ENCODE measurements around the gene KCNJ18. TPM values are rescaled to one million over a fixed set of nuclear protein-coding genes. Genes with fewer than 3 reads are reported as not detected.
"Not testable (repeated sequence)": the region's sequence is repeated elsewhere in the genome, so short reads cannot be mapped to it uniquely, and the experiment has no call there.

KCNJ18 gene
- total RNA-seq, 1 donor from 2014 or later: not detected

DNA sequence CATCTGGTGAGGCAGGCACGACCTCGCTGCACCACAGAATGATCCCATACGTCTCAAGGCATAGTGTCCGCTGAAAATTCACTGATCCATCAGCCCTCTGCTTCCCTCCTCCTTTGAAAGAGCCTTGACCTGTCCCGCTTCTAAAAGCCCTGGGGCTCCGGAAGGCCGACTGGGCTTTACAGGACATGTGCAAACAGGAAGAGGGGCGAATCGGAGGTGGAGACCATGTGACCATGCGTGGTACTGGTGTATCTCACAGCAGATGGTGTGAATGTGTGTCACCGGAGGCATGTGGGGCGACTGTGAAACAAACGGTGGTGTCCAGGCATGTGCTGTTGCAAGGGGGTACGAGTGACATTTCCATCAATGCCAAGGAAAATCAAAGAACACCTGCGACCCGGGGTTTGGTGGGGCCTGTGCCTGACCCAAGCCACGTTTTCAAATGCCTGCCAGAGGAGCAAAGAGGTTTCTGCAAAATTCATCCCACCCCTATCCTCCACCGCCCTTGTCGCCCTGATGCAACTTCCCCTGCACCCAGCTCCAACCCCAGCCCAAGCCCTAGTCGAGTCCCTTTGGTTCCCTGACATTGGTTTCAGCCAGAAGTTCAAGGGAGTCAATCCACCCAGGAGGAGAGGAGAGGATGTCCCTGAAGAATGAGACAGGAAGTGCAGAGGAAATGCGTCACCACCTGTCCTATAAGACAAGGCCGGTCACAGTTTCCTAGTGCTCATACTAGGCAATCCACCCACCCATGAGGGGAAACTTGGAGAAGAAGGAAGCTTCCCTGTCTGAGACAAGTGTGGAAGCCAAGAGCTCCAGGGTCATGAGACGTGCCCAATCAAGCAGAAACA, 5.9 kb upstream of the KCNJ18 start:
- intact Hi-C loops (cut with micrococcal nuclease): no loop called here
- no peaks in the 10 kb centered on the region for H3K4me1 ChIP-seq
- no peak for DNase-seq
- H3K27me3 ChIP-seq (ENCODE audit: low read depth): peaks cover 13% of the 10 kb centered on the region
- no peaks in the 10 kb centered on the region for H3K36me3 ChIP-seq
- H3K9me3 ChIP-seq (replicated peaks): peaks cover 2% of the 10 kb centered on the region
- H3K27ac ChIP-seq (replicated peaks): no peak overlapping the region
- H3K4me3 ChIP-seq: no peak overlapping the region
- TF ChIP-seq CTCF (IDR thresholded peaks at IDR 0.05; ENCODE audit: borderline replicate concordance): no peak

DNA sequence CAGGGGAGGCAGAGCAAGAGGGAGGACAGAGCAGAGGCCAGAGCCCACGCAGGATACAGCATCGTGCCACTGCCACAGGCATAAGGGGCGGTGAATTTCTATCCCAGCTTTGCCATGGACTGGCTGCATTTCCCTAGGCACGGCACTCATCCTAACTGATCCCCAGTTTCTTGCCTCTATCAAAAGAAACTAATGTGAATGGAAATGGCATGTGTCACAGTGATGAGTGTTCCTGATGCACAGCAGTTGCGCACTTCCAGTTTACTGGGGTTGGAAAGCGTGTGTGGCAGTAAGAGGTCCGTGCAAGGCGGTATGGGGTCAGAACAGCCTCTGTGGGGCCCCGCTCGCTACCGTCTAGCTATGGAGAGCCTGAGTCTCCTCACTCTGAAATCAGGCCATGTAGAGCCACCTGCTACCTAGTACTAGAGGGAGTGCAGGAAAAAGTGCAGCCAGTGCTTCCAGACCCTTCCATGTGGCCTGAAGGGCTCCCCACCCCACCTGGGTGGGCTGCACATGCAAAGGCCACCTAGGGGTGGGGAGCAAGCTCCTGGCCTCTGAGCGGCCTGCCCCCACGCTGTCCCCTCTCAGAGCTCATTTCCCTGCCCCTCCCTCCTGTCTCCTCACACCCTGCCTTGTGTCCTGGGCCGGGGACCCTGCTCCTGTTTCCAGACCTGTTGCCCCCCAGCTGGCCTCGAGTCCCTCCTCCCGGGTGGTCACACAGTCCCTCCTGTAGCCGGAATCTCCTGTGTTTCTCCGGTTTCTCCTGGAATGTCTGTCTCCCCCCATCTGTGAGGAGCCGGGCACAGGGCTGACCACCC, 5.0 kb upstream of the KCNJ18 start:
- DNase-seq: no peak
- H3K4me1 ChIP-seq: no peaks in the 10 kb centered on the region
- H3K27me3 ChIP-seq (ENCODE audit: low read depth): peaks cover 13% of the 10 kb centered on the region
- intact Hi-C loops (cut with micrococcal nuclease): no loop called here
- H3K36me3 ChIP-seq: no peaks in the 10 kb centered on the region
- H3K9me3 ChIP-seq (replicated peaks): peaks cover 2% of the 10 kb centered on the region
- no peak for TF ChIP-seq CTCF (IDR thresholded peaks at IDR 0.05; ENCODE audit: borderline replicate concordance)
- no peak overlapping the region for H3K27ac ChIP-seq (replicated peaks)
- H3K4me3 ChIP-seq: no peak overlapping the region

DNA sequence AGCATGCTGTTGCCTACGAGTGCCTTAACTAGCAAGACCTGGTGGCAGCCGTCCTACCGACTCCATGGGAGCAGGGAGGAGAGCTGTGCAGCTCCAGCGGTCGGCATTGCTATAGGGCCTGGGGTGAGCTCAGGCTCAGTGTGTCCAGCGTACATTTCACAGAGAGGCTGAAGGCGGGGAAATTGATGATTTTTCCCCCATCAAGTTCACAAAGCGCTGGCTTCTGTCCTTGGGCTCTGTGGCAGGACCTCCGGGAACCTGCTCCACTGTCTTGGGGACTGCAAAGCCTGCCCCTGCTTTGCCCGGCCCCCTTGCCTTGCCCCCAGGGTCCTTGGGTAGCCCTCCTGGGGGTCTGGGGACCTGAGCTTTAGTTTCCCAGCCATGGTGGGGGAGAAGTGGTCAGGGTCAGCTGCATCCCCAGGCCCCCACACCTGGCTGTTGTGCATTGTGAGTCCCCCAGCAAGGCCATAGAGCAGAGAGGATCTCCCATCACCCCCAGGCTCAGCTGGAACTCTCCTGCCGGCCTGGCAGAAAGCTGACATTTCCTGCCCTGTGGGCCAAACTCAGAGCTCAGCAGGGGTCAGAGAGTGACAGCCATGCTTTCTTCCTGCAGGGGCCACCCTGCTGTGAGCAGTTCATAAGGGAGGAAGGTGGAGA, 3.9 kb upstream of the KCNJ18 start:
- DNase-seq: no peak
- no peak overlapping the region for H3K27ac ChIP-seq (replicated peaks)
- TF ChIP-seq CTCF (IDR thresholded peaks at IDR 0.05; ENCODE audit: borderline replicate concordance): no peak
- intact Hi-C loops (cut with micrococcal nuclease): no loop called here
- H3K4me3 ChIP-seq: no peak overlapping the region
- H3K9me3 ChIP-seq (replicated peaks): peaks cover 2% of the 10 kb centered on the region
- H3K36me3 ChIP-seq: no peaks in the 10 kb centered on the region
- H3K27me3 ChIP-seq (ENCODE audit: low read depth): peaks cover 13% of the 10 kb centered on the region
- H3K4me1 ChIP-seq: no peaks in the 10 kb centered on the region

DNA sequence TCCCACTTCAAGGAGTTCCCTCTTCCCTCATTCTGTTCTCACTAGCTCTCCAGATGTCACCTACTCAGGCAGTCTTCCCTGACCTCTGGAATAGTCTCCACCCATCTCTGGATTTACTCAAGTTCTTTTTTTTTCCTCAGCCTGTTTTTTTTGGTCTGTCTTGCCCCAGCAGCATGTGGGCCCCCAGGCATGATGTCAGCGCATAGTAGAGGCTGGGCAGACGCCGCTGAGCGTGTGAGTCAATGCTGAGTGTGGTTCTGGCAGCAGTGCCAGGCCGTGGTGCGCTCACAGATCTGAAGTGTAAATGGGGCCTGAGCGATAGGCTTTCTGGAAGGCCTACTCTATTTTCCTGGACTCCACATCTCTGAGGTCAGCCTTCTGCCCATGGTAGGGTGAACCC, 2.7 kb upstream of the KCNJ18 start:
- peaks cover 13% of the 10 kb centered on the region for H3K27me3 ChIP-seq (ENCODE audit: low read depth)
- no peaks in the 10 kb centered on the region for H3K4me1 ChIP-seq
- no peak overlapping the region for H3K4me3 ChIP-seq
- no peaks in the 10 kb centered on the region for H3K36me3 ChIP-seq
- no peak for DNase-seq
- intact Hi-C loops (cut with micrococcal nuclease): no loop called here
- peaks cover 2% of the 10 kb centered on the region for H3K9me3 ChIP-seq (replicated peaks)
- H3K27ac ChIP-seq (replicated peaks): no peak overlapping the region
- TF ChIP-seq CTCF (IDR thresholded peaks at IDR 0.05; ENCODE audit: borderline replicate concordance): no peak

- H3K4me1 ChIP-seq; intact Hi-C loops (cut with micrococcal nuclease); H3K27ac ChIP-seq (replicated peaks); H3K36me3 ChIP-seq; H3K4me3 ChIP-seq; H3K9me3 ChIP-seq (replicated peaks); DNase-seq: not testable (repeated sequence)
- H3K27me3 ChIP-seq (ENCODE audit: low read depth): peaks cover 13% of the 10 kb centered on the region
Measured at GRCh38 chr17:21690811-21691210, 1.5 kb upstream of the KCNJ18 start.

- intact Hi-C loops (cut with micrococcal nuclease); H3K27ac ChIP-seq (replicated peaks); H3K4me3 ChIP-seq; H3K9me3 ChIP-seq (replicated peaks); DNase-seq; H3K36me3 ChIP-seq; H3K4me1 ChIP-seq: not testable (repeated sequence)
- peaks cover 13% of the 10 kb centered on the region for H3K27me3 ChIP-seq (ENCODE audit: low read depth)
Measured at GRCh38 chr17:21691481-21691880, 842 bp upstream of the KCNJ18 start.

GRCh38 chr17:21692704-21693065, 362 bp downstream of the KCNJ18 start:
- H3K4me1 ChIP-seq; DNase-seq; H3K36me3 ChIP-seq; H3K27ac ChIP-seq (replicated peaks); H3K9me3 ChIP-seq (replicated peaks); intact Hi-C loops (cut with micrococcal nuclease); H3K4me3 ChIP-seq; H3K27me3 ChIP-seq (ENCODE audit: low read depth): not testable (repeated sequence)

DNA sequence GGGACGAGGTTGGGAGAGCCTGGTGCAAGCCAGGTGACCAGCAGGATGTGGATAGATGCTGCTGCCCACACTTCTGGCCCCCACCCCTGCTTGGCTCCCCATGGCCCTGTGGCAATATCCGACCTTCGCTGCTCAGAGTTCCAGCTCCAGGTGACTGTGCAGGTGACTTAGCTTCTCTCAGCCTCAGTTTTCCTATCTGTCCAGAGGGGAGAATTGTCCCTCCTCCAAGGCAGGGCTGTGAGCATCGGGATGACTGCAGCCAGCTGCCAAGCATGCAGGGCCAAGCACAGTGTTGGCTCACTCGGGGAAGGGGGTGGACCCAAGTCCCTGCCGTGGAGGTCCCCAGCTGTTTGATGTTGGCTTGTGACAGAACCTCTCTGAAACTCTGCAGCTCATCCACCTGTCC, 1.1 kb downstream of the KCNJ18 start:
- intact Hi-C loops (cut with micrococcal nuclease); H3K27me3 ChIP-seq (ENCODE audit: low read depth); H3K9me3 ChIP-seq (replicated peaks); DNase-seq; H3K4me1 ChIP-seq; H3K27ac ChIP-seq (replicated peaks); H3K36me3 ChIP-seq; H3K4me3 ChIP-seq: not testable (repeated sequence)

DNA sequence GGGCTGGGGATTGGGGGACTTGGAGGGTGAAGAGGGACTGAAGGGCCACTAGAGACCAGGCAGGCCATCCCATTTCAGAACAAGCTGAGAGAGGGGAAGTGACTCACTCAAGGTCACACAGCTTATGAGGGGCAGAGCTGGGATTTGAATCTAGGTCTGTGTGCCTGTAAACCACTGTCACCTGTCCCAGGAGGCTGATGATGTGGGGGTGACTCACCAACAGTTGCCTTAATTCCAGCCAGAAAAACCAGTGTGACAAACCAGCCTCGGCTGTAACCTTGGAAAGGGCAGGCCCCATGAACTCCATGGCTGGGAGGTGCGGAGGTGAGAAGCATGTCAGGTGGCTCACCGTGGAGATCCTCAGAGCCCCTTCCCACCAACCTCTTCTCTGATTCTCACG, 1.6 kb downstream of the KCNJ18 start:
- H3K27me3 ChIP-seq (ENCODE audit: low read depth); H3K4me3 ChIP-seq; intact Hi-C loops (cut with micrococcal nuclease); H3K27ac ChIP-seq (replicated peaks); H3K36me3 ChIP-seq; H3K4me1 ChIP-seq; DNase-seq; H3K9me3 ChIP-seq (replicated peaks): not testable (repeated sequence)

Data from left ventricle myocardium inferior (tissue), 1 donor.